B cell (primary cell): ENCODE measurements around the gene PDXK.

Source experiments
- EZH2 ChIP-seq: IDR thresholded peaks from 2 replicates; pipeline ENCODE4 v1.6.1; 2012; ENCODE audit warnings: borderline replicate concordance, low read depth, mild to moderate bottlenecking, moderate library complexity, low read length; ENCODE audit not compliant: insufficient read depth, poor library complexity, severe bottlenecking
- TF ChIP-seq, protein P1 (sequence below): fragments of 200-600 bp; IDR thresholded peaks from one replicate; pipeline ENCODE4 v1.8.0; 2022; ENCODE audit warnings: antibody characterized with exemption, mild to moderate bottlenecking

DNA sequence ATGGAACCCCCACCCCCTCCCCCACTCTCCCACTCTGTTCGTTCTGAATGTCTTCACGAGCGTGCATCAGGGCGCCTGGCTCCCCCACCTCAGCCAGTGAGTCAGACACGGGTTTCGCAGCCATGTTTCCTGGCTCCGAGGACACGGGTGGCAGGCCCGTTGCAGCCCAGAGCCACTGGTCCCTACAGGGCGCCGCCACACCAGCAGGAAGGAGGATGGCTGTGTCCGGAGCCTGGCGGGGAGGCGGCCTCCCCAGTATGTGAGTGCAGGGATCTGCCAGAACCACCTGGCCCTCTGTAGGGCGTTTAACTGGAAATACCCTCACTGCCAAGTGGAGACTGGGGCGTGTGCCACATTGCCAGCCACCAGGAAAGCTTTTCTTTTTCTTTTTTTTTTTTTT is 38.7 kb downstream of the PDXK start:
- TF ChIP-seq, protein P1, sequence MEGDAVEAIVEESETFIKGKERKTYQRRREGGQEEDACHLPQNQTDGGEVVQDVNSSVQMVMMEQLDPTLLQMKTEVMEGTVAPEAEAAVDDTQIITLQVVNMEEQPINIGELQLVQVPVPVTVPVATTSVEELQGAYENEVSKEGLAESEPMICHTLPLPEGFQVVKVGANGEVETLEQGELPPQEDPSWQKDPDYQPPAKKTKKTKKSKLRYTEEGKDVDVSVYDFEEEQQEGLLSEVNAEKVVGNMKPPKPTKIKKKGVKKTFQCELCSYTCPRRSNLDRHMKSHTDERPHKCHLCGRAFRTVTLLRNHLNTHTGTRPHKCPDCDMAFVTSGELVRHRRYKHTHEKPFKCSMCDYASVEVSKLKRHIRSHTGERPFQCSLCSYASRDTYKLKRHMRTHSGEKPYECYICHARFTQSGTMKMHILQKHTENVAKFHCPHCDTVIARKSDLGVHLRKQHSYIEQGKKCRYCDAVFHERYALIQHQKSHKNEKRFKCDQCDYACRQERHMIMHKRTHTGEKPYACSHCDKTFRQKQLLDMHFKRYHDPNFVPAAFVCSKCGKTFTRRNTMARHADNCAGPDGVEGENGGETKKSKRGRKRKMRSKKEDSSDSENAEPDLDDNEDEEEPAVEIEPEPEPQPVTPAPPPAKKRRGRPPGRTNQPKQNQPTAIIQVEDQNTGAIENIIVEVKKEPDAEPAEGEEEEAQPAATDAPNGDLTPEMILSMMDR: no peak
- TF ChIP-seq EZH2: no peak
